ENCODE measurements around the gene C1GALT1. TPM values are rescaled to one million over a fixed set of nuclear protein-coding genes. Genes with fewer than 3 reads are reported as not detected.

The C1GALT1 gene
- total RNA-seq, 1 donor from 2014 or later = 63.4 TPM

- DNase-seq (ENCODE audit: low spot score, unreplicated experiment) = no peak
- Mint-ChIP-seq H3K9me3 (ENCODE audit: low read depth) (no peaks in the 10 kb centered on the region), H3K27me3 (no peaks in the 10 kb centered on the region), H3K4me1 (ENCODE audit: low read depth) (peaks cover 27% of the 10 kb centered on the region), H3K27ac (peak overlapping the region; percentile 89), H3K4me3 (ENCODE audit: low read depth) (peak overlapping the region; percentile 77), H3K36me3 (ENCODE audit: insufficient read depth) (peaks cover 1% of the 10 kb centered on the region)
- TF ChIP-seq CTCF (IDR thresholded peaks at IDR 0.05; ENCODE audit: unreplicated experiment) = no peak
These were observed 1.6 kb downstream of the C1GALT1 start for GRCh38 chr7:7183838-7184463.

GRCh38 chr7:7185371-7185989 lies 3.1 kb downstream of the C1GALT1 start:
- TF ChIP-seq CTCF (IDR thresholded peaks at IDR 0.05; ENCODE audit: unreplicated experiment) = no peak
- Mint-ChIP-seq H3K9me3 (ENCODE audit: low read depth) (no peaks in the 10 kb centered on the region), H3K27me3 (no peaks in the 10 kb centered on the region), H3K4me3 (ENCODE audit: low read depth) (peak overlapping the region; percentile 77), H3K27ac (peak overlapping the region; percentile 89), H3K36me3 (ENCODE audit: insufficient read depth) (peaks cover 1% of the 10 kb centered on the region), H3K4me1 (ENCODE audit: low read depth) (peaks cover 34% of the 10 kb centered on the region)
- DNase-seq (ENCODE audit: low spot score, unreplicated experiment) = no peak

GRCh38 chr7:7188091-7188490 lies 5.7 kb downstream of the C1GALT1 start:
- H3K4me1 Mint-ChIP-seq (ENCODE audit: low read depth) = peaks cover 31% of the 10 kb centered on the region

GRCh38 chr7:7188742-7189141 lies 6.4 kb downstream of the C1GALT1 start:
- Mint-ChIP-seq H3K4me1 (ENCODE audit: low read depth) (peaks cover 29% of the 10 kb centered on the region), H3K27me3 (no peaks in the 10 kb centered on the region), H3K4me3 (ENCODE audit: low read depth) (no peak overlapping the region), H3K9me3 (ENCODE audit: low read depth) (peaks cover 19% of the 10 kb centered on the region), H3K36me3 (ENCODE audit: insufficient read depth) (peaks cover 28% of the 10 kb centered on the region), H3K27ac (no peak overlapping the region)
- no peak for TF ChIP-seq CTCF (IDR thresholded peaks at IDR 0.05; ENCODE audit: unreplicated experiment)
- DNase-seq (ENCODE audit: low spot score, unreplicated experiment) = no peak

More at GRCh38 chr7:7188091-7188490, 5.7 kb downstream of the C1GALT1 start:
- Mint-ChIP-seq H3K27ac (no peak overlapping the region), H3K9me3 (ENCODE audit: low read depth) (peaks cover 12% of the 10 kb centered on the region), H3K4me3 (ENCODE audit: low read depth) (no peak overlapping the region), H3K36me3 (ENCODE audit: insufficient read depth) (peaks cover 21% of the 10 kb centered on the region), H3K27me3 (no peaks in the 10 kb centered on the region)
- TF ChIP-seq CTCF (IDR thresholded peaks at IDR 0.05; ENCODE audit: unreplicated experiment) = no peak
- no peak for DNase-seq (ENCODE audit: low spot score, unreplicated experiment)

- peaks cover 39% of the 10 kb centered on the region for H3K36me3 Mint-ChIP-seq (ENCODE audit: insufficient read depth)
- no peaks in the 10 kb centered on the region for H3K27me3 Mint-ChIP-seq
- TF ChIP-seq CTCF (IDR thresholded peaks at IDR 0.05; ENCODE audit: unreplicated experiment) = no peak
- H3K4me1 Mint-ChIP-seq (ENCODE audit: low read depth) = peaks cover 22% of the 10 kb centered on the region
- peaks cover 26% of the 10 kb centered on the region for H3K9me3 Mint-ChIP-seq (ENCODE audit: low read depth)
- no peak overlapping the region for H3K4me3 Mint-ChIP-seq (ENCODE audit: low read depth)
- peak overlapping the region; percentile 63 for H3K27ac Mint-ChIP-seq
- no peak for DNase-seq (ENCODE audit: low spot score, unreplicated experiment)
These were observed 7.8 kb downstream of the C1GALT1 start for GRCh38 chr7:7190142-7190541.
